CD4-positive, alpha-beta T cell treated with Interleukin-10 for 1 hour (primary cell): ENCODE results near the gene CLSTN1.

Experiments
- DNase-seq: peaks from one replicate; pipeline ENCODE4 v3.0.0-alpha.2; 2020

The CLSTN1 gene

DNA sequence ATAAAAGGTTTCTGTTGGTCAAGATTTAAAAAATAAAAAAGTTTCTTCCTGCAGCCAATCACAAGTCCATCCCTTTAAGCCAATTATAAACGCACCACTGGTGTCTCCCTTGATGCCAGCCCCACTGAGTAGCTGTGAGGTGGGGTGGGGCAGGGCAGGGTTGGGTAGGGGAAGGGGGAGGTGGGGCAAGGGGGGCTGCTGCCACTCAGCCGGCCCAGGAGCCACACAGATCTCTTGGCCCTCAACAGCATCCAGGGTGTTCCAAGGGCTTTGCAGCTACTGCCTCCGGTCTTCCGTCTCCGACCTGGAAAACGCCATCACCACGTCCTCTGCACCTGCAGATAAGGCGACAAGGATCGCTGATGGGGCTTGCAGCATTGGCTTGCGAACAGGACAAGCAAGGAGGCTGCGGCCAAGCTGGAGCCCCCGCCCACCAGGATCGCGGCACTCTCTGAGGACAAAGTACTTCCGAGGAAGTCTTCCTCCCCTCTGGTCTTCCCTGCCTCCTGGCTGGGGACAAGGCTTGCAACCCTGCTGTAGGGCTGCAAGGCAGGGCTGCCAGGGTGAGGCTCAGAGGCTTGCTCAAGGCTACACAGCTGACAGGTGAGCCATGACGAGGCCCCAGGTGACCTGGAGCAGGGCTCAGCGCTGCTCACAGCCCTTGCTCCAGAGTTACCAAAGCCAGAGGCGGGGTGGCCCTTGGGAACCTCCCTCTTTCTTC is 26.8 kb upstream of the CLSTN1 start:
- no peak for DNase-seq

DNA sequence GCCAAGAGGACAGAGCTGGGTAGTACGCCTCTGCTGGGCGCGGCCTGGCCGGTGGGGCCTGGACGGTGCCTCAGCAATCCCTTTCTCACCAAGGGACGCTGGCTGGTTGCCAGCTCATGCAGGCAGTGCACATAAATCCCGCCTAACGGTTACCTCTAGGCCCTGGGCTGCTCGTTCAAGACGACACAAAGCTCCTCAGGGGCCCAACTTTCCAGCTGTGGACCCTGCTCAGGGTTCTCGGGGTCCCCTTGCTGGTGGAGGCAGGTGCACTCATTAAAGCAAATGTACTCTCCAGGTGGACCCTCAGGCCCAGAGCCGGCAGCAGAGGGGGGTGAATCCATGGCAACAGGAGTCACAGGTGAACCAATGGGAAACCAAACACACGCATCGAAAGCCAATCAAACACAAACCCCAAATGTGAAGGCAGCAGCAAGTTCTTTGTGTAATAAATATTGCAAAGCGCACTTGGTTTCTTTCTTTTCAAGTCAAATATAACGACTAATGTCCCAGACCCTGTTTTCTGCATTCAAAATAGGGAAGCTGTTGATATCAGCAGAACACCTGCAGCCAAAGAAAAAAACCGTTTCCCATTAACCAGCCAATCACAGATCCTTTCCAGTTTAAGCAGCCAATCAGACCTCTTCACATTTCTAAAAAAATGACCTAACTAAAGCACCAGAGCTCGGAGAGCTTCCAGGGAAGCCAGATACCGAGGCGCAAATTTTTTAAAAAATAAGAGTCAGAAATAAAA is 26.1 kb upstream of the CLSTN1 start:
- peak; percentile 29 for DNase-seq

GRCh38 chr1:9848022-9848421 is 24.3 kb upstream of the CLSTN1 start:
- DNase-seq, result no peak

DNA sequence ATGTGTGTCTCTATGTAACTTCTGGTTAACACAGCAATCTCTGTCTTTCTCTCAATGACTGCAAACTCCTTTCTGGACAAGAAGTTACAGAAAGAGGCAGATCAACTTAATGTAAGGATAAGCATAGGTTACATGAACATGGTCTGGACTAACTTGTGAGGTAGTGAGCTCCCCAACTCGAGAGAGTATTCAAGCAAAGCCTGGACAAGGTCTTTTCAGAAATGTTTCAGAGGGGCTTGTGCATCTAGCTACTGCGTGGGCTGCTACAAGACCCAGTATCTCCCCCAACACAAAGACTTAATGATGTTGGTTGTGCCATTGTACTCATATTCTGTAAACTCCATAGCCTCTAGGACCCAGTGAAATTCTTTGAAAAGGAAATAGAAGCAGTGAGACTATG is 23.5 kb upstream of the CLSTN1 start:
- DNase-seq, result no peak

- DNase-seq, result no peak
These were observed 22.9 kb upstream of the CLSTN1 start for GRCh38 chr1:9846611-9847171.

- no peak for DNase-seq
These were observed 22.1 kb upstream of the CLSTN1 start for GRCh38 chr1:9845914-9846313.

DNA sequence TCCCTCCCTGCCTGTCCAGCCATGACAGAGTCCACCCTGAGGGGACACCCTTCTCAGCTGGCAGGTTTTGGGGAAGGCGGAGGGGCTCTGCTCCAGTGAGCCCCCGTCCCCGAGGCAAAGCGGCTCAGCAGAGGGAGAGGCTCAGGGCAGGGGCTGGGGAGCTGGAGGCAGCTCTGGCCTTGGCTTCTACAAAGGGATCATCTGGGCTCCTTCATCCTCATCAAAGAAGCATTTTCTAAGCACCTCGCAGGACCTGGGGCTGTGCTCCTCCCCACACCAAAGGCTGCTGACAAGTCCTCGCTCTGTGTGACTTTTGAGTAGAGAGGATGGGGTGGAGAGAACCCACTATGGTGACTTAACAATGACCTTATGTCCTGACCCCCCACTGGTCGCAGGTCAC is 21.0 kb upstream of the CLSTN1 start:
- DNase-seq, result no peak

GRCh38 chr1:9844106-9844505 is 20.3 kb upstream of the CLSTN1 start:
- no peak for DNase-seq

DNA sequence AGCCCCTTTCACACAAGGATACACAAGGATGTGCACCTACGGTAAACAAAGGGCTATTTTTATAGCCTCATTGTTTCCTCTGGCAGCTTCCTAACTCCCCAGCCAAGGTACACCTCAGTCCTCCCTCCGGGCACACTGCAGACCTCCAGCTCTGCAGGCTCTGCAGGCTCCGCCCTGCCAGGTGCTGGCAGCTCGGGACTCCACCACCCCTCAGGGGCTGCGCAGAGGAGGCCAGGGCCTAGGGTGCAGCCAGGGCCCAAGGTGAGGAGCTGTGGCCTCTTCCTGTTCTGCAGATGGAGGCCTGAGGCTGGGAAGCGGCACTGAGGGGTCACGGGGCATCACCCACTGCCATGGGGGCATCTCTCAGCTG is 19.8 kb upstream of the CLSTN1 start:
- no peak for DNase-seq

DNA sequence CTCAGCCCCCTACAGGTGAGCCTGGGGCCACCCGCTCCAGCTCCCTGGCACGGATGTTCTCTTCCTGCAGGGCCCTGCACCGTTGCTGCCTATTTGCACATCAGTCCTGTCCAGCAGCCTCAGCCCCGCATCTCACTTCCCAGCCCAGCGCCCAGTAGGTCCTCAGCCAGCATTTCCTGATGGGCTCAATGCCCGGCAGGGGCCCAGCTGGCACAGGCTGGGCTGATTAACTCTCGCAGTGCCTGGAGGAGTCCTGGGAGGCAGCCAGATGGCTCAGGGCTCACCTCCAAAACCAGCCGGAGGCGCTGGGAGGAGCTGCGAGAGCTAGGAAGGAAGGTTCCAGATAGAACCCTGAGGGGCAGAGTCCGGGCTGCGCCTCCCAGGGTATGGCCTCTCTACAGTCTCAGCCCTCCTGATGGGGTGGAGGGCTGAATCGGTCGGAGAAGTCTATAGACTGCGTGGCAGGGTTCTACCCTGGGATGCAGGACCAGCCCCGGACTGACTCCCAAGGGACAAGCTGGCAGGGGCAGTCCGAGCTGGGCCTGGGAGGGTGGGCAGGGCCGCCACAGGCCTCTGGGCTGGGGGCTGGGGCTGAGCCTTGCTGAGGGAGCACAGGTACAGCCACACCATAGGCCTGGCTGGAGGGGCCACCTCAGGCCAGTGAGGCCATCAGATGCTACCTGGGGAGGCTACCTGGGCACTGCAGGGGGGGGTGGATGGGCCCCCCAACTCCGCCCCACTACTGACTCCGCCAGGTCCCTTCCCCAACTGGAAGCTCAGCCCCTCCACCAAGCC is 19.2 kb upstream of the CLSTN1 start:
- no peak for DNase-seq

- DNase-seq, result no peak
These were observed 18.4 kb upstream of the CLSTN1 start for GRCh38 chr1:9842073-9842711.

DNA sequence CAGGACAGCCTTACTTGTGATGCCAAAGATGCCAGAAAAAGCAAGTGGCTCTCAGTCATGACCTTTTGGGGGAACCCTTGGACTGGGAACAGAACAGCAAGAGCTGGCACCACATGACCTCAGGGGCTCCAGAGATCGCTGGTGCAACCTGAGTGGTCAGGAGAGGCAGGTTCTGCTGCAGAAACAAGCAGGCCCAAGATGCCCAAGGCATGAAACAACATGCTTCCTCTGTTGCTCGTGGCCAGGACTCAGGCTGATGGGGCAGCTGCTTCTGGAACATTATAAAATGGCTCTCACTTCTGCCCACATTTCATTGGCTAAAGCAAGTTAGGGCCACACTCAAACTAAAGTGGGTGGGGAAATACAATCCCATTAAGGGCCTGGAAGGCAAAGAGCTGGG is 17.7 kb upstream of the CLSTN1 start:
- DNase-seq, result no peak

- DNase-seq, result no peak
These were observed 16.4 kb upstream of the CLSTN1 start for GRCh38 chr1:9840176-9840575.

DNA sequence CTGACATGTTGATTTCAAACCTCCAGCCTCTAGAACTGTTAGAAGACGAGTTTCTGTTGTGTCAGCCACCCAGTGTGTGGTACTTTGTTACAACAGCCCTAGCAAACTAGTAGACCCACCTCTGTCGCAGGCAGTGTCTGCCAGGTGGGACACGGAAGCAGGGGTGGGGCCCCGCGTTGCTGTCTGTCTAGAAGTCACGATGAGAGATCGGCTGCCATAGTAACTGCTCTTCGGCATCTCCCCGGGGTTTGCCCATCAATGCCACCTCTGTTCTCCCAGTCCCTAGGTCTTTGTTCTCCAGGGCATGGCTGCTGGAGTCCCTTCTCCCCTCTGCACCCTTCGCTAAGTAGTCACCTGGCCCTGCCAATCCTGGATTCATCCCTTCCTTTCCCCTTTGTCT is 15.2 kb upstream of the CLSTN1 start:
- no peak for DNase-seq

DNA sequence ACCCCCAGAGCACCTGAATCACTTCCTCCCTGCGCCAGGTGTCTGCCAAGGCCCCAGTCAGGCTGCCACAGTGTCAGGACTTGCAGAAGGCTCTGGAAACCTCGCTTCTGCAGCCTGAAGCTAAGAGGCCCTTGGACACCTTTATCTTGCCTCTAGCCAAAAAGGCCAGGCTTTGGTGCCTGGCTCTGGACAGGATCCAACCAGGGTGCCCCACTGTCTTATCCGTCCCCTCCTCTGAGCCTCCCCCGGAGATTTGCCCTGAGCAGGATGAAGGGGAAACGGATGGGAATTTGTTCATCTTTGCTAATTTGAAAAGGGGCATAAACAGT is 12.8 kb upstream of the CLSTN1 start:
- DNase-seq, result no peak

GRCh38 chr1:9835758-9836631 is 12.2 kb upstream of the CLSTN1 start:
- no peak for DNase-seq

DNA sequence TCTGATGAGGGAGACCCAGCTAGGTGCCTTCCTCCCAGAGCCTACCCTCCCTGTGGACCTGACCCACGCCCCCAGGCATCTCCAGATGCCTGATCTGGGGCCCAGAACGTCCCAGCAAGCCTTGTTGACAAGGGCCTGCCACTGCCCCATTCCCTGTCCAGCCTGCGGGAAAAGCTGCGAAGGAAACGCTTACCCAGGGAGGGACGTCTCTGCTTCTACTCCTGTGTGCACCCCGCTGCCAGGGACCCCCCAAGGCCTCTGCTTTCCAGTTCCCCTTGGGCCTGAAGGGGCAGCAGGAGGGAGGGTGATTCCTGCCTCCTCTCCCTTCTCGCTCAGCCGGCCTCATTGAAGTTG is 11.6 kb upstream of the CLSTN1 start:
- no peak for DNase-seq

- DNase-seq, result no peak
These were observed 9.9 kb upstream of the CLSTN1 start for GRCh38 chr1:9833632-9834031.

GRCh38 chr1:9827558-9828185 is 3.9 kb upstream of the CLSTN1 start:
- DNase-seq, result peak; percentile 5

DNA sequence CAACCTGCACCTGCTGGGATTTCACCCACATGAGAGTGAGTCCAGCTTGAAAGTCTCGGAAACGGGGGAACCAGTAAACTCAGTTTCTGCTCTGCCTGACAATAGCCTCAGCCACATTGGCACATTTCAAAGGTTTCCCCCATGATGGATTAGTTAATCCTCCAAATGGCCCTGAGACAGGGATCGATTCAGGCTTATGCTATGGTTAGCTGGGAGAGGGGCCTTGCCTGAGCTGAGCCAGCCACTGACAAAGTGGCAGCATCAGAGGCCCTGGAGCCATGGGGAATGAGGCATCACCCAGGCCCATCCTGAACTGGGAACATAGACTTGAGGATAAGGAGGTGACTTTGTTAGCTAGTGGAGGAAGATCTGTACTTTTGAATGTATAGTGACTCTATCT is 2.9 kb upstream of the CLSTN1 start:
- DNase-seq, result no peak

DNA sequence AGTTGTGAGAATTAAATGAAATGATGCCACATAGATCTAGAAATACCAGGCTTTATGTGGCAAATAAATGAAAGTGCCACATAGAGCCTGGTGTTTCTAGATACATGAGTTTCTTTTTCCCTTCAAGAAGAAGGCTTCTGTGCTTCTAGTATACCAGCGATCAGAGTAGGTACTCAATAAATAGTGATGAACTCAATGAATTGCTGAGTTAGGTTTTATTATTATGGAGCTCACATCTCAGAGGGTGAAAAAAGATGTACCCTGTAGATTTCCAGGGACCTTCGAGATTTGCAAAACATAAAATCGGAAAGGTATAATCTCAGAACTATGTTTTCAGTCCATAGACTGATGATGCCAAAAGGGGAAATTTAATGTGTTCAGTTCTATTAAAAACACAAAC is 2.3 kb upstream of the CLSTN1 start:
- DNase-seq, result no peak
